ENCODE measurements around the gene CNPY4. TPM values are rescaled to one million over a fixed set of nuclear protein-coding genes. Genes with fewer than 3 reads are reported as not detected.
A peak's percentile ranks its signal among the peaks of the same experiment; 100 is the strongest.

The CNPY4 gene
- total RNA-seq, 2 donors from 2014 or later = 15.0 to 21.6 TPM

GRCh38 chr7:100100420-100101015 lies 18.9 kb upstream of the CNPY4 start:
- peak overlapping the region; percentile 89 for H3K4me3 Mint-ChIP-seq
- H3K27ac Mint-ChIP-seq = peak overlapping the region; percentile 90
- peak; percentile 83 for ATAC-seq (replicated peaks)
- peaks cover 28% of the 10 kb centered on the region for H3K4me1 Mint-ChIP-seq
- H3K27me3 Mint-ChIP-seq = no peaks in the 10 kb centered on the region
- peaks cover 75% of the 10 kb centered on the region for H3K36me3 Mint-ChIP-seq (ENCODE audit: low read depth)
- H3K9me3 Mint-ChIP-seq = no peaks in the 10 kb centered on the region

GRCh38 chr7:100101016-100101862 lies 18.2 kb upstream of the CNPY4 start, which contains the start of the genes AP4M1 and MCM7:
AP4M1 (plus strand) TSS chr7:100101643; CDS start chr7:100101715, 72 bp downstream.
MCM7 (minus strand) TSS chr7:100101397; CDS start chr7:100101294, 103 bp downstream.
- ATAC-seq (replicated peaks) = peak; percentile 93
- no peaks in the 10 kb centered on the region for H3K9me3 Mint-ChIP-seq
- H3K27ac Mint-ChIP-seq = peak within 1 kb of the TSS; percentile 90
- peaks cover 28% of the 10 kb centered on the region for H3K4me1 Mint-ChIP-seq
- peak within 1 kb of the TSS; percentile 89 for H3K4me3 Mint-ChIP-seq
- H3K27me3 Mint-ChIP-seq = no peaks in the 10 kb centered on the region
- peaks cover 68% of the 10 kb centered on the region for H3K36me3 Mint-ChIP-seq (ENCODE audit: low read depth)

- H3K9me3 Mint-ChIP-seq = no peaks in the 10 kb centered on the region
- peaks cover 66% of the 10 kb centered on the region for H3K36me3 Mint-ChIP-seq (ENCODE audit: low read depth)
- H3K27ac Mint-ChIP-seq = peak overlapping the region; percentile 87
- ATAC-seq (replicated peaks) = no peak
- H3K4me1 Mint-ChIP-seq = peaks cover 23% of the 10 kb centered on the region
- no peaks in the 10 kb centered on the region for H3K27me3 Mint-ChIP-seq
- H3K4me3 Mint-ChIP-seq = peak overlapping the region; percentile 89
These were observed 16.2 kb upstream of the CNPY4 start for GRCh38 chr7:100102950-100103840.

GRCh38 chr7:100105534-100105933 lies 13.9 kb upstream of the CNPY4 start:
- no peak for ATAC-seq (replicated peaks)
- peaks cover 5% of the 10 kb centered on the region for H3K4me1 Mint-ChIP-seq
- H3K27ac Mint-ChIP-seq = no peak overlapping the region
- no peaks in the 10 kb centered on the region for H3K27me3 Mint-ChIP-seq
- no peak overlapping the region for H3K4me3 Mint-ChIP-seq
- no peaks in the 10 kb centered on the region for H3K9me3 Mint-ChIP-seq
- H3K36me3 Mint-ChIP-seq (ENCODE audit: low read depth) = peaks cover 66% of the 10 kb centered on the region

- no peaks in the 10 kb centered on the region for H3K9me3 Mint-ChIP-seq
- H3K36me3 Mint-ChIP-seq (ENCODE audit: low read depth) = peaks cover 66% of the 10 kb centered on the region
- no peak overlapping the region for H3K4me3 Mint-ChIP-seq
- no peak for ATAC-seq (replicated peaks)
- H3K4me1 Mint-ChIP-seq = peaks cover 5% of the 10 kb centered on the region
- no peaks in the 10 kb centered on the region for H3K27me3 Mint-ChIP-seq
- H3K27ac Mint-ChIP-seq = no peak overlapping the region
These were observed 12.8 kb upstream of the CNPY4 start for GRCh38 chr7:100106633-100107032.

- Mint-ChIP-seq H3K27me3 (no peaks in the 10 kb centered on the region), H3K4me1 (peaks cover 5% of the 10 kb centered on the region), H3K36me3 (ENCODE audit: low read depth) (peaks cover 69% of the 10 kb centered on the region), H3K4me3 (no peak overlapping the region), H3K27ac (no peak overlapping the region), H3K9me3 (no peaks in the 10 kb centered on the region)
- ATAC-seq (replicated peaks) = no peak
These were observed 12.2 kb upstream of the CNPY4 start for GRCh38 chr7:100107125-100107737.

- H3K27ac Mint-ChIP-seq = no peak overlapping the region
- no peak overlapping the region for H3K4me3 Mint-ChIP-seq
- H3K9me3 Mint-ChIP-seq = no peaks in the 10 kb centered on the region
- no peaks in the 10 kb centered on the region for H3K4me1 Mint-ChIP-seq
- ATAC-seq (replicated peaks) = no peak
- peaks cover 76% of the 10 kb centered on the region for H3K36me3 Mint-ChIP-seq (ENCODE audit: low read depth)
- H3K27me3 Mint-ChIP-seq = no peaks in the 10 kb centered on the region
These were observed 11.5 kb upstream of the CNPY4 start for GRCh38 chr7:100107890-100108289.

GRCh38 chr7:100109521-100110163 lies 9.8 kb upstream of the CNPY4 start:
- Mint-ChIP-seq H3K27ac (peak overlapping the region; percentile 20), H3K9me3 (no peaks in the 10 kb centered on the region), H3K36me3 (ENCODE audit: low read depth) (peaks cover 73% of the 10 kb centered on the region), H3K4me3 (no peak overlapping the region), H3K4me1 (no peaks in the 10 kb centered on the region), H3K27me3 (no peaks in the 10 kb centered on the region)
- ATAC-seq (replicated peaks) = no peak

- H3K27me3 Mint-ChIP-seq = no peaks in the 10 kb centered on the region
- H3K27ac Mint-ChIP-seq = no peak overlapping the region
- H3K36me3 Mint-ChIP-seq (ENCODE audit: low read depth) = peaks cover 73% of the 10 kb centered on the region
- ATAC-seq (replicated peaks) = no peak
- no peak overlapping the region for H3K4me3 Mint-ChIP-seq
- no peaks in the 10 kb centered on the region for H3K9me3 Mint-ChIP-seq
- H3K4me1 Mint-ChIP-seq = no peaks in the 10 kb centered on the region
These were observed 8.3 kb upstream of the CNPY4 start for GRCh38 chr7:100111156-100111555.

GRCh38 chr7:100111914-100112313 lies 7.5 kb upstream of the CNPY4 start:
- Mint-ChIP-seq H3K4me3 (no peak overlapping the region), H3K4me1 (peaks cover 5% of the 10 kb centered on the region), H3K27me3 (no peaks in the 10 kb centered on the region), H3K27ac (no peak overlapping the region), H3K36me3 (ENCODE audit: low read depth) (peaks cover 69% of the 10 kb centered on the region), H3K9me3 (no peaks in the 10 kb centered on the region)
- no peak for ATAC-seq (replicated peaks)

- no peak overlapping the region for H3K27ac Mint-ChIP-seq
- peaks cover 52% of the 10 kb centered on the region for H3K36me3 Mint-ChIP-seq (ENCODE audit: low read depth)
- no peaks in the 10 kb centered on the region for H3K9me3 Mint-ChIP-seq
- H3K4me1 Mint-ChIP-seq = peaks cover 5% of the 10 kb centered on the region
- no peak overlapping the region for H3K4me3 Mint-ChIP-seq
- H3K27me3 Mint-ChIP-seq = no peaks in the 10 kb centered on the region
- no peak for ATAC-seq (replicated peaks)
These were observed 4.4 kb upstream of the CNPY4 start for GRCh38 chr7:100115026-100115425.

- no peak for ATAC-seq (replicated peaks)
- H3K27ac Mint-ChIP-seq = peak overlapping the region; percentile 100
- no peaks in the 10 kb centered on the region for H3K27me3 Mint-ChIP-seq
- H3K4me3 Mint-ChIP-seq = peak overlapping the region; percentile 92
- H3K9me3 Mint-ChIP-seq = no peaks in the 10 kb centered on the region
- peaks cover 5% of the 10 kb centered on the region for H3K4me1 Mint-ChIP-seq
- peaks cover 30% of the 10 kb centered on the region for H3K36me3 Mint-ChIP-seq (ENCODE audit: low read depth)
These were observed 904 bp upstream of the CNPY4 start for GRCh38 chr7:100118388-100119071.

Data from activated T-helper 17 cell treated with anti-CD3 and anti-CD28 coated beads, Interleukin-2, amount 50 U/mL, for 72 hours (primary cell).